Breast epithelium (tissue), 3 donors: ENCODE measurements around the gene LRRC43.

Experiments used
- POLR2AphosphoS5 ChIP-seq, 3 donors: sonication (generic); formaldehyde crosslinking; IDR thresholded peaks; one replicate each; pipeline ENCODE4 v1.6.1; 2017; ENCODE audit warnings: antibody characterized with exemption in 3 of 3
- TF ChIP-seq, protein P1 (sequence below), 3 donors: fragments of 450-650 bp; IDR thresholded peaks; one replicate each; pipeline ENCODE4 v1.5.1; 2016 to 2017; ENCODE audit warnings: antibody characterized with exemption in 3 of 3, mild to moderate bottlenecking in 3 of 3, moderate library complexity in 3 of 3

DNA sequence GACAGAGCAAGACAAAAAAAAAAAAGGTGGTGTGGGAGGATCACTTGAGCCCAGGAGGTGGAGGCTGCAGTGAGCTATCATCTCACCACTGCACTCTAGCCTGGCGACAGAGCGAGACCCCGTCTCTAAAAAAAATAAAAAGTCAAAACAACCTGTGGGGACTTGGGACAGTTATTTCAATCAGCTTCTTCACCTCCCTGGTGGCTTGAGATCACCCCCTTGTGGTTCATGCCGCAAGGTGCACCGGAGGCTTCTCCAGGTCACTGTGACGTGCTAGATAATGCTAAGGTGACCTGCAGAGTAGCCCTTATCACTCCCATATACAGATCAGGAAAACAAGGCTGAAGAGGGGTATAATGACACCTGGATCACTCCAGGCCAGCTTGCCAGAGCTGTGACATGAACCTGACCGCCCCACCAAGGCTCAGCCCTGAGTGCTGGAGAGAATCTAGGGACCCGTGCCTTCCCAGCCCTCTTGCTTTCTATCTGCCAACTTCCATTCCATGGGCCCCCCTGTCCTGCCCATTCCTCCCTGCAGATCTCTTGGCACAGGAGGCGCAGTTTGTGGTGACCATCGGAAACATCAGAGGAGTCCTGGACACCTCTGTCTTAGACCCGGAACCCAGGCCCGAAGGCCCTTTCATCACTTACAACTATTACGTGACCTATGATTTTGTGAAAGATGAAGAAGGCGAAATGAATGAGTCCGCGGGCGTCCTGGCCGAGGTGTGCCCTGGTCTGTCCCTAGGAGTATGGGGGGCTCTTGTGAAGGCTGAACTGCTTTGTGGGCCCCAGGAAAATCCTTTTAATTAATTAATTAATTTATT lies 8.1 kb downstream of the LRRC43 start:
- TF ChIP-seq, protein P1, sequence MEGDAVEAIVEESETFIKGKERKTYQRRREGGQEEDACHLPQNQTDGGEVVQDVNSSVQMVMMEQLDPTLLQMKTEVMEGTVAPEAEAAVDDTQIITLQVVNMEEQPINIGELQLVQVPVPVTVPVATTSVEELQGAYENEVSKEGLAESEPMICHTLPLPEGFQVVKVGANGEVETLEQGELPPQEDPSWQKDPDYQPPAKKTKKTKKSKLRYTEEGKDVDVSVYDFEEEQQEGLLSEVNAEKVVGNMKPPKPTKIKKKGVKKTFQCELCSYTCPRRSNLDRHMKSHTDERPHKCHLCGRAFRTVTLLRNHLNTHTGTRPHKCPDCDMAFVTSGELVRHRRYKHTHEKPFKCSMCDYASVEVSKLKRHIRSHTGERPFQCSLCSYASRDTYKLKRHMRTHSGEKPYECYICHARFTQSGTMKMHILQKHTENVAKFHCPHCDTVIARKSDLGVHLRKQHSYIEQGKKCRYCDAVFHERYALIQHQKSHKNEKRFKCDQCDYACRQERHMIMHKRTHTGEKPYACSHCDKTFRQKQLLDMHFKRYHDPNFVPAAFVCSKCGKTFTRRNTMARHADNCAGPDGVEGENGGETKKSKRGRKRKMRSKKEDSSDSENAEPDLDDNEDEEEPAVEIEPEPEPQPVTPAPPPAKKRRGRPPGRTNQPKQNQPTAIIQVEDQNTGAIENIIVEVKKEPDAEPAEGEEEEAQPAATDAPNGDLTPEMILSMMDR (IDR thresholded peaks at IDR 0.05): peak in 2 of 3 donors; percentile 47 to 56
- TF ChIP-seq POLR2AphosphoS5 (IDR thresholded peaks at IDR 0.05): no peak
